Measurements from ENCODE around the gene BCKDHB.
A peak's percentile ranks its signal among the peaks of the same experiment; 100 is the strongest.
"Not testable (repeated sequence)": the region's sequence is repeated elsewhere in the genome, so short reads cannot be mapped to it uniquely, and the experiment has no call there.

BCKDHB gene

DNA sequence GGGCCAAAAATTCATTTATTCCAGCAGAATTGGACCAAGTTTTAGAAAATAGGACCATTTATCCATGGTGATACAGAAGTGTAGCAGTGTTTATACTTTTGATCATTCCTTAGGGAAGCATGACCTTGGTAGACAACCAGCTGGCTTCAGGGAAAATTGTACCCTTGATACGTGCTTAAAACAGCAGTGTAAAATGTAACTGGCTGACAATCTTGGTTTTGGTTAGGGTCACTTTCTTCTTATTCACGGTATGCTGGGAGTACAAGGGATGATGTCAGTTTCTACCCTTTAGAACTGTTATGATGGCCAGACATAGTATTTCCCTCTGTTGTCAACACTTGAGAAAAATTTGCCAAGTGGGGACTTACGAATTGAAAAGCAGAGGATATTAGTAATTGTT lies 157.1 kb downstream of the BCKDHB start:
- no peak for DNase-seq

DNA sequence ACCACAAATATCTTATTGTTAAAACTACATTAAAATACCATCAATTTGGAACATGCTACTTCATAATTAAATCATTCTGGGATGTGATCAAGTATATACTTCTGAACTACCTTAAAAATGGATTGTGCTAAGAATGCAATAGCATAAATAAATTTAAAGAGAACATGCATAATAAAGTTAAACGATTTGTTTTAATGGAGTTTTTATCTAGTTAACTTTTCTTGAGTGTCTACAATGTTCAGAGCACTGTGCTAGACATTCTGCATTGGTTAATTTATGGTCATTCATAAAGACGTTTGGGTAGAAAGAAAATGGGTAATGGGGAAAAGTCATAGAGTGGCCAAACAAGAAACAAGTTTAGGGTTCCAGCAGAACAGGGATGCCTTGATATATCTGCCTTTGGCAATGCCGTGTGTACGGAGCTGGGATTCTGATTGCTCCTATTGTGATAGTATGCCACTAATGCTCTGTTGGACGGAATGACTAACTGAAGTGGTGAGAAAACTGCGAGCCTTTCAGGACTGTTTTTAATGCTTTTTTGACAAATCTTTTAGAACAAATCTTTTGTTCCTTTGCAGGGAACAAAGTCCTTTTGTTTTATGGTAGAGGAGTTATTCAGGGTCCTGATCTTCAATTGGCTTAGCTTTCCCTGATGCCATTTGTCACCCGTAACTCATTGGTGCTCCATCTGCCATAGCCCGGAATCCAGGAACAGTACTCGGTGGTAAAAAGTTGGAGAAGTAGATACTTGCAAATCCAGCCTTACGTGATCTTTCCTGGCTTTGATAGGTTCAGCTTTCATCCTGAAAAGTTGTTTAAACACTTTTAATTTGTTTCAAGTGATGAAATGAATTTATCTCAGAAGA lies 162.6 kb downstream of the BCKDHB start:
- no peak for DNase-seq

DNA sequence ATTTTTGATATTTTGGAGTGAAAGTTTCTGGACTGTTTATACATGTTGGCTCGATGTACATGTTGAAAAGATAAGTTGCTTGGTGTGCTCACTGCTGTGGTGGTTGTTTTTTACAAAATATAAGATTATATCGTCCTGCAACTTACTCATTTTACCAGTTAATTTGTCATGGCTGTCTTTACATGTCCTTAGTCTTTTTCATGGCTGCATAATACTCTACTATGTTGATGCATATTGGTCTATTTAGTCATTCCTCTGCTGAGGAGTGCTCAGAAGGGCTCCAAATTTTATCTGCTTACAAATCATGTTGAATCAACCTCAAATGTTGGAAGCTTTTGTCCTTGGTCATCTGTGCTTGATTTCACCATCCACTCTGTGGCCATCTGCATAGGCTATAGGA lies 164.6 kb downstream of the BCKDHB start:
- no peak for DNase-seq

DNA sequence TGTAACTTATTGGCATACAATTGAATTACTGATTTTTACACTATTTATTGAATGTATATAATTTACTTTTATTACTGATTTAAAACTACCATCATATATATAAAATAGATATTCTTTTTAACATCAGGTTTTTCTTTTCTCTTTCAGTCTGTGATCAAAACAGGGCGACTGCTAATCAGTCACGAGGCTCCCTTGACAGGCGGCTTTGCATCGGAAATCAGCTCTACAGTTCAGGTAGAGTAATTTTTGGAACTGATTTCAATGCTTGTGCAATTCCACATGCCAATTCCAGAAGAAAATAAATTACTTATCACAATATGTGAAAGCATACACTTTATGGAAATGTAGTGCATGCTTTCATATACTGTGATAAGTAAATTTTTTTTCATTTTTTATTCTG lies 166.5 kb downstream of the BCKDHB start:
- DNase-seq, result no peak

DNA sequence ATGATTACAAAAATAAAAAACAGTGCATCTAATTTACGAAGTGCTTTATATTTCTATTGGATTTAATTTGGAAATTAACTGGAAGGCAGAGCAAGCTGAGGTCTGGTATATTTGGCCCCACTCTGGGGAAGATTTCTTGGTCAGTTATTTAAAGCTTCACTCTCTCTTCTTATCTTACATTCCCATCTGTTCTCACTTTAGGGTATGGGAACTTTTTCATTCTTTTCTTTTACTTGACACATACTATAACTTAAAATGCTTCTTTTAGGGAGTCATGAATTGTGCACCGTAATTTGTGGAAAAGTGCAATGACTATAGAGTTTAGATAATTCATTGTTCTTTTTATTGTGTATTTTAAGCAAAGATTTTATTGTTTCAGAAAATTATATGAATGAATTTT lies 170.4 kb downstream of the BCKDHB start:
- no peak for DNase-seq

DNA sequence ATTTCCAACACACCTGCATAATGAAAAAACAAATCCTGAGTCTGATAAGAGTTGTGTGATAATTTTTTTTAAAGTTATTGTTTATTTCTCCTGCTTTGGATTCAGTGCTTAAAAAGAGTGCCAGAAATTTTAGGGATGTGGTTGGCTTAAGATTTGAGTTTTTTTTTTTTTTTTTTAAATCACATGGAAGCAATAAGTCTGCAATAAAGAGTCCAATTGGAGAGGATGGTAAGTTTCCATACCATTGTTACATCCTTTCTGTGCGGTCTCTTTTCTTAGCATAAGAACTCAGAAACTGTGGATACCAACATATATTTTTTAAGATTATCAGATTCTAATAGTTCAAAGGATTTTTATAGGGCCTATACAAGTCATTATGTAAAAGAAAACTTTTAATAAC lies 171.0 kb downstream of the BCKDHB start:
- DNase-seq, result no peak

DNA sequence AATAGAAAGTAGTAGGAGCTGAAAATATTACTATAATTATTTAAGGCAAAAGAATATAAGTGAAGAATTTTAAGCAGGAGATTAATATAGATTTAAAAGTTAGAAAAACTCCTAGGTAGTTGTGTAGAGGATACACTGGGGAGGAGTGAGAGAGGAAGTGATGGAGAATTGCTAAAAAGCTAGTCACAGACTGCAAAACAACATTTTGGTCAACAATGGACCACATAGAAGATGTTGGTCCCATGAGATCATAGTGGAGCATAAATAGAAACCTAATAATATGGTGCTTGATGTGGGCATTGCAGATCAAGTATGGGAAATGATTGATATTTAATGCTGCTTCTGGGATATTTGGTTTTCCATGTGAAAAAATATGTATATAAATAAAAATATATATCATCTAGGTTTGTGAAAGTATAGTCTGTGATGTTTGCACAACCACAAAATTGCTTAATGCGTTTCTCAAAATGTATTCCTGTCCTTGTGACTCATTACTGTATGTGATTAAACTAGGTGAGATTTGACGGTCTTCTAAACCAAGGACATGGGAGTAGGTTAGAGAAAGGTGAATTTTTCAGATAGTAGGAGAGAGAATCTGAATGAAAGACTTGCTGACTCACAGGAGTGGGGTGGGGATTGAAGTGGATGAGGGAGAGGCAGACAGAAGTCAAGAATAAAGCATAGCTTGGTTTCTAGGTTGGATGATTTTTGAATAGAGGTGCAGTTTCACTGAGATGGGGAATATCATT lies 174.0 kb downstream of the BCKDHB start:
- no peak for DNase-seq

DNA sequence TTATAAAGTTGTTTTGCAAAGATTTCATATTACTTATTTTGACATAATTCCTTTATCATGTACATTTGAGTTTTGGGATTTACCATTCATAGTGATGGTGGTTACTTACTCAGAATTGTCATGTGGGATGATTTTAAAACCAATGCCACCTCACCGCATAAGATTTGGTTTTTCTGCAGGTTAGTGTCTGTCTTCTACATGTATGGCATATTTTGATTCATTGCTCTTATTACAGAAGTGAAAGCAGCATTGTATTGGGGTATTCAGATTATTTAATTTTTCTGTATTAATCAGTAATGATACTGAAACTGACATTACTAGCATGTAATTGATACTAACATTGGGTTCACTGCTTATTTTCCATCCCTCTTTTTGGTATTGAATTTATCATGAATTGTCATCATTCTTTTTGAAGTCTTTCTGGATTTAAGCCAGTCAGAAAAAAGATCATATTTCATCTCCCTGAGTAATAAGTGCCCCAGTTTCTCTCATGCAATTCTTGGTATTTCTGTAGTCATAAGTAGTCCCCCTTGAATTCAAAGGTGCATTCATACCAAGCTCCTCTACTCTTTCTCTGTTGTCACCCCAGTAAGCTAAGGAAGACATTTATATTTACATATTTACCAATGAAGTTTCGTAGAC lies 176.6 kb downstream of the BCKDHB start:
- DNase-seq, result no peak

DNA sequence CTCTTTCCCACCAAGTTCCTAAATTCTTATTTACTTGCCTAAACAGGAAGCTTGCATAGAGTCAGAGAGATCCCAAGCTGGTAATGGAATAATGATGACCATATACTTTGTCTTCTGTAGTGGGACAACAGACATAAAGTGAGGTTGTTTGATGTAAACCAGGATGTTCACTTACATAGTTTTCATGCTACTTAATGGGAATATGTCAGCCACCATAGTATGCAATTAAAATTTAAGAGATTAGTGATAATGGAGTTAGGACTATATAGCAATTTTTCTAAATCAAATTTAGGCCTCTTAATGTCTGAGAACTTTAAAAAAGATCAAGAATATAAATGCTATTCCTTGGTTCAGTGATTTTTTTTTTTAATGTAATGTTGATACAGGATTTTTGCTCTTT lies 180.6 kb downstream of the BCKDHB start:
- no peak for DNase-seq

DNA sequence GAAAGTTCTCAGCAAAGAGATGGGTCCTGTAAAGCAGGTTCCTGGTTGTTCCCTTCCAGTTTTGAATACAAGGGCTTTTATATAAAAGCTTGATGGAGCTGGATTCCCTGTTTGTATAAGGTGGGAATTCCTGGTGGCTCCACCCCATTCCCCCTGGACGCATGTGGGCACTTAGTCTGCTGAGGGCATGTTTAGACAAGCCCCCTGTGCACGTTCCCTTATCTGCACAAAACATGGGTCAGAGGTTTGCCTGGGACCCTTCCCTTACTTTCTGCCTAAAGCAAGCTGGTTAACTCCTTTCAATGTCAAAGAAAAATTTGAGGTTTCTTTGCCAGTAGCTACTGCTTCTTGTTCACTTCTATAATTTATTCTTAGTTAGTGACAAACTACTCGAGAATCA lies 181.1 kb downstream of the BCKDHB start:
- no peak for DNase-seq

DNA sequence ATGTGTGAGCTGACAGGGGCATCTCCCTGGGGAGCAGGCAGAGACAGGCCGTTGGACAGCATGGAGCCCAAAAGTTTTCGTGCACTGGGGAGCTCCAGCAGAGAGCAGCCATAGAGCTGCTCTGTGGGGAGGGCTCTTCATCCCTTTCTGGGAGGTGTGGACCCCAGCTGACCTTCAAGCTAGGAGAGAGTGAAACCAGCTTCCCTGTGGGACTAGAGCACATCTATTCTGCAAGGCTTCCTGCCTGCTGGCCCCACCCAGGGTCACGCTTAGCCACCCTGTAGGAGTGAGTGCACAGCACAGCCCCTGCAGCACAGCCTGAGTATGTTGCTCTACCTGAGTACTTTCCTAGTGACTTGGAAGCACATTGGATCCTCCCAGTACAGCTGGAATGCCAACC lies 183.3 kb downstream of the BCKDHB start:
- DNase-seq, result no peak

DNA sequence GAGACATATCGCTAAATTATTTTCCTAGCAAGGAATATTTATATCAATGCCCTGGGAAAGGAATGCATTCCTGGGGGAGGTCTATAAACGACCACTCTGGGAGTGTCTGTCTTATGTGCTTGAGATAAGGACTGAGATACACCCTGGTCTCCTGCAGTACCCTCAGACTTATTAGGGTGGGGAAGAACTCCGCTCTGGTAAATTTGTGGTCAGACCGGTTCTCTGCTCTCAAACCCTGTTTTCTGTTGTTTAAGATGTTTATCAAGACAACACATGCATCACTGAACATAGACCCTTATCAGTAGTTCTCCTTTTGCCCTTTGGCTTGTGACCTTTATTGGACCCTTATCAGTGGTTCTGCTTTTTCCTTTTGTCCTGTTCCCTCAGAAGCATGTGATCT lies 188.1 kb downstream of the BCKDHB start:
- DNase-seq, result not testable (repeated sequence)

DNA sequence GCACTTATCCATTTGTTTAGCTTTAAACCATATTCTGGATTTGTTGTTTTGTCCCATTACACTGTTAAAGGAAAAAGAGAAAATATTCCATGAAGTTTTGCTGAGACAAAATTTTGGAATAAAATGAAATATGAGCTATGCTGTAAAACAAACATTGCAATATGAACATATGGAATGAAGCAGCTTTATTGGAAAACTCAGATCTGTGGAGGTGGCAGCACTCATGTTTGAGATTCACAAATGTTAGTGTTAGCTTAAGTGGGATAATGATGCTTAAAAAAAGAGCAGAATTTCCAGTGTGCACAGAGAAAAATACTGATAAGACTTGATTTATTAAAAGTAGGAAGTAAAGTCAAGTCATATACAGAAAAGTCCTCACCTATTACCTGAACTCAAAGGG lies 196.2 kb downstream of the BCKDHB start:
- no peak for DNase-seq

DNA sequence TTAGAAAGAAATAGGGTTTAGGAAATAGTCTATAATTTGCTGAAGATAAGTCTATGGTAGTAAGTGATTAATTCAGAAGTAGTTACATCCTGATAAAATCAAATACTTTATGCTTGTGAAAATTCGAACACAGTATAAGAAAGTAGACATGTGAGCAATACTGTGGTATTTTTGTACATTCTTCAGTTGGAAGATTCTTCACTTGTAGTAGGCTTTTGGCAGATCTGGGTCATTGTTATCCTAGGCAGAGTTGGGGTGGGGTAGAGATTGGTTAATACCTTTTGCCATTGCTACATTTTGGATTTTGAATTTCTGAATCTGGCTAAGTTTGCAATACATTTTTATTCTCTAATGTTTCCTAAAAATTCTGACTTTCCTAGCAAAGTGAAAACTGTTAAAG lies 197.5 kb downstream of the BCKDHB start:
- DNase-seq, result no peak

DNA sequence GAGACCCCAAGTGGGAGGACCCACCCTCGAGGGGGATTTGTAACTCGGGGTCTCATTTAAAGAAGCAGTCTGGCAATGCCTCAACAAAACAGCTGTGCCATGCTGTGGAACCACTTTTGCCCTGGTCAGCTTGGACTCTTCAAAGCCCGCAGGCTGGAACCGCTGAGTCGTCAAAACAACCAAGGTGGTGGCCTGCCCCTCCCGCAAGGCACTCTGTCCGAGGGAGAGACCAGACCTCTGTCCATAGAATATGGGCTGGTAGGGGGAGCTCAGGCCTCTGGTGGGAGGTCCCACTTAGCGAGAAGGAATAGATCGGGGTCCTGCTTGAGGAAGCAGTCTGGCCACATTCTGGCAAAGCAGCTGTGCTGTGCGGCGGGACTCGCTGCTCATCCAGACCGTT lies 208.1 kb downstream of the BCKDHB start:
- no peak for DNase-seq

DNA sequence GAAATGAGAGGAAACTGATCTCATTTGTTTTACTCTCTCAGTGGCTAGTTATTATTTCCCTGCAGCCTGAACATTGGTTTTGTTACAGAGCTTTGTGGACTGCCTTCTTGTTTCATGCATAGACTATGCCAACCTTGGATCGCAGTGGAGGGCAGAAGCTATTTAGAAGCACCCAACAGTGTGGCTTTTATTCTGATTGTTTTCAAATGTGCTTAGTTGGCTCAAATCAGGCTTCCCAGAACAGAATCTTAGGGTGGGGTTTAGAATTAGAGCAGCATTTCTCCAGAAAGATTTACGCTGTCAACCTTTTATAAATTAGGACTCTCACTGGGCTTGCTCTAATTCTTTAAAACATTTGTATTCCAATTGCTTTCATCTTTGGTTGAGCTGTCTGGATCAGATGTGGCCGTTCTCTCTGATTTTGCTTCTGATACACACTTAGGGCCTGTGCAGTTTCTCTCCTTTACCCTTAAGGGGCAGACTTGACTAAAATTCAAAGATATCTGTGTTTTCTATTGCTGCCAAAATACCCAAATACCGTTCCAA lies 210.3 kb downstream of the BCKDHB start:
- peak in 3 of 14 donors; percentile 8 to 20 (median 12) for DNase-seq

DNA sequence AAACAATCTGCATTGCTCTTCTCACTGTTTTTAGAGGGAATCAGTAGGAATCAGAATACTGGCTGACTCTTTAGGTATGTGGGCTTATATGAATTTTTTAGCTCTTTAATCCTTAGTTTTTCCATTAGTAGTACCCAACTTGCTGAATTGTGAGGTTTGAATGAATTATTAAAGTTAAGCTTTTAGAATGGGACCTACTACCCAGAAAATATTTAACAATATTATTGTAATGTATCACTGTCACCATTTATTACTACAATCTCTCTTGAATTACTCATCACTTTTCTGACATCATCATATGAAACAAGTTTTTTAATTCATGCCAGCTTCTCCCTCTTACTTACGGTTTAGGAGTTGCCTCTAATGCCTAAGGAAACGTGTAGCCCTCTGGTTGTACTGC lies 212.7 kb downstream of the BCKDHB start:
- no peak for DNase-seq

DNA sequence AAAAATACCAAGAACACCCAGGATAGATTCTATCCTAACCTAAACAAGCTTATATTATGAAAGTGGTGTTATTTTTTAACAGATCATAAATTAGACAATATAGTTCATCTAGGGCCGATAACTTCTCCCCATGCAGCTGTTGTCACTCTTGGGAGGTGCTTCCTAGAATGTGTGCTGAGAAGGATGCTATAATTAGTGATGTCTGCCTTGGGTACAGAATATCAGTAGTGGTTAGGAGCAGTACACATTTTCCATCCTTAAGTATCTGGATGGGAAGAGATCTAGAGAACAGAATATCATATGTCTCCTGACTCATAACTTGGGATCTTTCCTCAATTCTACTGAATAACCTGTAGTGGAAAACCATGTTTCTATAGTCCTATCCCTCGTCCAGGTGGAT lies 214.5 kb downstream of the BCKDHB start:
- DNase-seq, result no peak

DNA sequence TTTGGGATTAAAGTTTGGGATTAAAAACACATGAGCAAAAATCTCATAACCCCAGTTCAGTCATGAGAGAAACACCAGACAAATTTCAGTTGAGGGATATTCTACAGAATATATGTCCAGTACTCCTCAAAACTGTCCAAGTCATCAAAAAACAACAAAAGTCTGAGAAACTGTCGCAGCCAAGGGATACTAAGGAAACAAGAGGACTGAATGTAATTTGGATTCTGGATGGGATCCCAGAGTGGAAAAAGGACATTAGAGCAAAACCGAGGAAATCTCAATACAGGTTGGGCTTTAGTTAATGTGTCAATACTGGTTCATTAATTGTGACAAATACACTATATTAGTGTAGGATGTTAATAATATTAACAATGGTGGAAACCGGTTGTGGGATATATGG lies 219.3 kb downstream of the BCKDHB start:
- no peak for DNase-seq

DNA sequence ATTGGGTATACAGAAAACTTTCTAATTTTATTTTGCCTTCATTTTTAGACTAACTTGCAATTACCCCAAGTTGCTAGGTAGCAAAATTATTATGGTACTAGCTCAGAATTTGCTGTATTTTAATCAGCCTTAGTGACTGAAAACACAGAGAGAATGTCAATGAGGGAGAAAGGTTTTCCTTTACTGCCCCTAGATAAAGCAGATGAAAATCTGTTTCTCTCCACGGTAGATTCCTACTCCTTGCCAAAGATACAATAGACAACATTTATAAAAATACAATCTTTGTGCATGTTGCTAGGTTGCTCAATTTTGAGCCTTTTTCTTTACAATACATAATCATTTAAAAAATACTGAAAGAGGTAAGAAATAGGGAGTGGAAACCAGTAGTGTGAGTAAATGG lies 222.2 kb downstream of the BCKDHB start:
- DNase-seq, result no peak

DNA sequence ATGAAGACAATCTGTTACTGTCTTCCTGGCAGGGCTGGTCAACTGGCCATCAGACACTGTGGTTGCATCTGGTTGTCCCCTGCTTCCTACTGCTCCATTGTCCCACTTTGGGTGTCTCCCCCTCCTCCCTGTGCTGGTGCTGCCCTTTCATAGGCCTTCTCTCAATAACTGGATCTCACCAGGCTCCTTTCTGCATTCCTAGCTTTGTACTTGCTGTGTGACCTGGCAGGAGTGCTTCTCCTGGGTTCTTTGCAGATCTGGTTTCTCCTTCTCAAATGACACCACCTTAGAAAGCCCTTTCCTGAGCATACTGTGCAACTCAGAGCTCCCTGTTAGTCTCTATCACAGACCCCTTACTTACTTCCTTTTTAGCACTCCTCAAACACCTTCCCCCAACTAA lies 223.0 kb downstream of the BCKDHB start:
- no peak for DNase-seq

DNA sequence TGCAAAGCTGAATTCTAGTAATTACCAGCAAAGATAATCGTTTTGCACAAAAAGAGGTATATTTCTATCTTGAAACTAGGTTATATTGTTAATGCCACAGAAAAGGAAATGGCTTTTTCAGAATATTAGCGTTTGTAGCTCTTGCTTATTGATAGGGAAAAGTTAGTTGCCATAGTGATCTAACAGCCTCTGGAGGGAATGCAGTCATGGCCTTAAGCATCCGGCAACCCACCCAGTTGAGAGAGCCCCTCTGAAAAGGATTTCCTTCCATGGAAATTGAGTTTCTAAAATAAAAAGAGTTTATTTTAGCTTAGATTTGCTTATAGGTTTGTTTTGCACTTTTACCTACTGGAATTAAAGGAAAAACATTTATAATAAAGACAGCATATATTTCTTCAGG lies 224.5 kb downstream of the BCKDHB start:
- no peak for DNase-seq

DNA sequence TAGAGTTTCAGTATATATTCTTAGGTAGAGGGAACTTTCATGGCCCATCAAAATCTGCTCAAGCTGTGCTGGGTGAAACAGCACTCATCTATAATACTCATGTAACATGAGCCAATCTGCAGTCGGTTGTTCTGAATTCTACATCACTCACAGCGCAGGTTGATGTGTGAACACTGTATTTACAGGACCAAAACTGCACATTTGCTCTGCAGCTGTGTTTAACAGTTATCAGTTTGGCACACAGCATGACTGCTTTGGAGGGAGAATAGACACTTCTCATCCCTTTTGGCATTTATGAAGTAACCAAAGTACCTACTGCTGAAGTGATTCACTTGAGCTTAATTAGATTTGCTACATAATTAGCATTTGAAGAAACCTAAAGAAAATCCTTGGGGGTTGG lies 225.1 kb downstream of the BCKDHB start:
- no peak for DNase-seq
